GM12878 (cell line): Measurements from ENCODE around the gene C20orf173. TPM values are rescaled to one million over a fixed set of nuclear protein-coding genes. Genes with fewer than 3 reads are reported as not detected.

Source experiments
- ATAC-seq: fragments of 200-7000 bp; cut with Tn5 transposase; 3 replicates; pipeline ENCODE4 v1.9.1; 2020; ENCODE audit warnings: mild to moderate bottlenecking, moderate library complexity
- BruUV-seq: library from RNA; stranded (reverse); fragments of 400-500 nt; replicated peaks from 2 replicates; lab custom pipeline; 2021; lab: Mats Ljungman, UMichigan
- CTCF ChIA-PET: fragments of 300-600 bp; sonication (Branson Sonifier 250); formaldehyde crosslinking; extraction: SDS; loops from one replicate; lab custom pipeline; 2021; ENCODE audit warnings: inconsistent platforms; lab: Yijun Ruan, JAX
- POLR2A ChIA-PET: fragments of 350-600 bp; formaldehyde crosslinking; extraction: SDS; loops from one replicate; lab custom pipeline; 2021; ENCODE audit warnings: inconsistent platforms; lab: Charles Lee
- RAD21 ChIA-PET: fragments of 300-600 bp; sonication (Branson Sonifier 250); formaldehyde crosslinking; loops from one replicate; lab custom pipeline; 2023; ENCODE audit warnings: antibody characterized with exemption; ENCODE audit not compliant: unreplicated experiment; lab: Charles Lee
- SMC1A ChIA-PET: fragments of 300-600 bp; sonication (Branson Sonifier 250); formaldehyde crosslinking; loops from one replicate; lab custom pipeline; 2023; ENCODE audit not compliant: unreplicated experiment, uncharacterized antibody; lab: Charles Lee
- DNase-seq: peaks from one replicate; pipeline ENCODE4 v3.0.0-alpha.2; 2011; ENCODE audit warnings: low read depth, low spot score
- FAIRE-seq: peaks from 3 replicates; lab custom pipeline; 2011; peaks lifted over from hg19 to GRCh38; lab: Jason Lieb, UNC
- H2AFZ ChIP-seq: 2 replicates; pipeline ENCODE4 v1.6.0; 2011; ENCODE audit warnings: low read depth, low read length, control low read depth; ENCODE audit not compliant: control insufficient read depth
- H3K27ac ChIP-seq: 2 replicates; pipeline ENCODE4 v1.5.1; 2011; ENCODE audit warnings: control low read depth; ENCODE audit not compliant: control insufficient read depth, insufficient read depth
- H3K27me3 ChIP-seq, 2 experiments: replicated peaks in 1 of 2; 2 replicates each; pipeline versions ENCODE4 v1.6.0 to v1.6.1; 2011; ENCODE audit warnings: low read length in 1 of 2; ENCODE audit not compliant: control insufficient read depth in 2 of 2, insufficient read depth in 2 of 2
- H3K36me3 ChIP-seq, 2 experiments: 2 replicates each; pipeline ENCODE4 v1.5.1; 2011; ENCODE audit warnings: low read length in 1 of 2; ENCODE audit not compliant: control insufficient read depth in 2 of 2, insufficient read depth in 2 of 2
- H3K4me1 ChIP-seq: 2 replicates; pipeline ENCODE4 v1.6.1; 2011; ENCODE audit warnings: mild to moderate bottlenecking, low read length, moderate library complexity, mixed read lengths; ENCODE audit not compliant: control insufficient read depth, insufficient read depth
- H3K4me2 ChIP-seq: 2 replicates; pipeline ENCODE4 v1.6.0; 2011; ENCODE audit warnings: control low read depth; ENCODE audit not compliant: control insufficient read depth, insufficient read depth
- H3K4me3 ChIP-seq: fragments of 200-600 bp; sonication (generic); 2 replicates; pipeline ENCODE4 v1.5.1; 2016
- H3K79me2 ChIP-seq: 2 replicates; pipeline ENCODE4 v1.6.0; 2011; ENCODE audit warnings: low read length; ENCODE audit not compliant: control insufficient read depth, insufficient read depth
- H3K9ac ChIP-seq: 2 replicates; pipeline ENCODE4 v1.8.0; 2011; ENCODE audit warnings: low read length, control low read depth, mixed read lengths; ENCODE audit not compliant: control insufficient read depth, insufficient read depth
- H3K9me3 ChIP-seq: replicated peaks from 3 replicates; pipeline ENCODE4 v1.5.1; 2011; ENCODE audit warnings: mild to moderate bottlenecking, low read length; ENCODE audit not compliant: control insufficient read depth, insufficient read depth
- H4K20me1 ChIP-seq: 2 replicates; pipeline ENCODE4 v1.6.0; 2011; ENCODE audit not compliant: control insufficient read depth, insufficient read depth
- CHD4 ChIP-seq: fragments of 200-600 bp; sonication (generic); IDR thresholded peaks from 2 replicates; pipeline ENCODE4 v1.6.1; 2016; ENCODE audit warnings: mild to moderate bottlenecking
- CREB1 ChIP-seq: IDR thresholded peaks from 2 replicates; pipeline ENCODE4 v1.6.1; 2012; ENCODE audit warnings: low read depth, mild to moderate bottlenecking, inconsistent platforms
- NRF1 ChIP-seq: conservative IDR thresholded peaks from 2 replicates; pipeline ENCODE4 v1.6.1; 2011; ENCODE audit warnings: mild to moderate bottlenecking, low read depth, low read length, improper control_type of control experiment
- SMAD1 ChIP-seq: fragments of 450-650 bp; IDR thresholded peaks from 2 replicates; pipeline ENCODE4 v1.6.1; 2018; ENCODE audit warnings: mild to moderate bottlenecking, low read depth; ENCODE audit not compliant: partially characterized antibody
- SMC3 ChIP-seq: IDR thresholded peaks from 2 replicates; pipeline ENCODE4 v1.6.1; 2011; ENCODE audit warnings: low read length, improper control_type of control experiment, borderline replicate concordance
- SRF ChIP-seq, 2 experiments: IDR thresholded peaks; 2 replicates each; pipeline ENCODE4 v1.6.1; 2011; ENCODE audit warnings: low read depth in 2 of 2, low read length in 2 of 2, mild to moderate bottlenecking in 1 of 2, moderate library complexity in 1 of 2
- STAT3 ChIP-seq: IDR thresholded peaks from 2 replicates; pipeline ENCODE4 v1.6.1; 2011; ENCODE audit warnings: low read depth, low read length, improper control_type of control experiment
- SUPT20H ChIP-seq: IDR thresholded peaks from 2 replicates; pipeline ENCODE4 v1.6.1; 2011; ENCODE audit warnings: low read depth, mild to moderate bottlenecking, low read length, moderate library complexity, borderline replicate concordance; ENCODE audit not compliant: control insufficient read depth
- YBX1 ChIP-seq: fragments of 450-650 bp; IDR thresholded peaks from 2 replicates; pipeline ENCODE4 v1.6.1; 2016; ENCODE audit warnings: antibody characterized with exemption
- YY1 ChIP-seq: IDR thresholded peaks from 2 replicates; pipeline ENCODE4 v1.6.1; 2011; ENCODE audit warnings: low read depth, mild to moderate bottlenecking, low read length
- ZBED1 ChIP-seq: IDR thresholded peaks from 2 replicates; pipeline ENCODE4 v1.6.1; 2016; ENCODE audit warnings: borderline replicate concordance
- WGBS: methylation state at CpG from one replicate; pipeline ENCODE4 v1.1.6; 2016; ENCODE audit warnings: low lambda C conversion rate; ENCODE audit not compliant: insufficient replicate concordance, insufficient coverage; ENCODE audit errors: missing lambda C conversion rate; 5-methylcytosine and 5-hydroxymethylcytosine counted together
- in situ Hi-C: fragments of 300-500 bp; cut with MboI; formaldehyde crosslinking; loops from 9 replicates; pipeline ENCODE4 v1.14.3; 2018; ENCODE audit warnings: mixed read lengths
- intact Hi-C: fragments of 100-400 bp; cut with micrococcal nuclease; formaldehyde crosslinking; loops from one replicate; pipeline ENCODE4 v1.14.2; 2022; ENCODE audit not compliant: unreplicated experiment
- polyA plus RNA-seq, 11 experiments: library from polyadenylated mRNA; depleted of rRNA in 4 of 11; unstranded in 6 of 11; stranded (reverse) in 5 of 11; fragments of >200 nt; fragmentation: Nextera tagmentation in 4 of 11; fragmentation: Illumina TruSeq in 1 of 11; extraction: Ambion mirVana in 4 of 11; extraction: Trizol in 1 of 11; gene quantifications; 1 replicate in 1 of 11; 2 replicates in 10 of 11; pipeline versions ENCODE4 v1.2.1 to v1.2.3, GENCODE V29; 2011 to 2016; ENCODE audit warnings: inconsistent platforms in 2 of 11, missing spikeins in 2 of 11, low read depth in 1 of 11
- total RNA-seq, 4 experiments: library from RNA; depleted of rRNA in 3 of 4; stranded (reverse); fragments of >200 nt in 3 of 4; fragmentation: Illumina TruSeq in 1 of 4; extraction: Trizol in 1 of 4; gene quantifications; 2 replicates each; pipeline versions ENCODE4 v1.2.1 to v1.2.3, GENCODE V29; 2013 to 2021
- TF ChIP-seq, protein P1 (sequence below): fragments of 450-650 bp; IDR thresholded peaks from 2 replicates; pipeline ENCODE4 v1.6.1; 2017; ENCODE audit warnings: mild to moderate bottlenecking
- TF ChIP-seq, protein P2 (sequence below): fragments of 150-350 bp; IDR thresholded peaks from 2 replicates; pipeline ENCODE4 v1.6.1; 2016; ENCODE audit warnings: low read depth, low read length
- TF ChIP-seq, protein P3 (sequence below): fragments of 450-650 bp; IDR thresholded peaks from 2 replicates; pipeline ENCODE4 v1.6.1; 2016; ENCODE audit warnings: mild to moderate bottlenecking
- TF ChIP-seq, protein P4 (sequence below): IDR thresholded peaks from 2 replicates; pipeline ENCODE4 v1.6.1; 2012; ENCODE audit warnings: low read depth, low read length, improper control_type of control experiment
- TF ChIP-seq, protein P5 (sequence below): fragments of 450-650 bp; IDR thresholded peaks from 2 replicates; pipeline ENCODE4 v1.6.1; 2017; ENCODE audit warnings: low read depth, mild to moderate bottlenecking, moderate library complexity

The C20orf173 gene
- total and polyA plus RNA-seq, 10 of the 15 experiments (the other 5 are each of a cell fraction or from before 2014, with no cell fraction given): not detected

DNA sequence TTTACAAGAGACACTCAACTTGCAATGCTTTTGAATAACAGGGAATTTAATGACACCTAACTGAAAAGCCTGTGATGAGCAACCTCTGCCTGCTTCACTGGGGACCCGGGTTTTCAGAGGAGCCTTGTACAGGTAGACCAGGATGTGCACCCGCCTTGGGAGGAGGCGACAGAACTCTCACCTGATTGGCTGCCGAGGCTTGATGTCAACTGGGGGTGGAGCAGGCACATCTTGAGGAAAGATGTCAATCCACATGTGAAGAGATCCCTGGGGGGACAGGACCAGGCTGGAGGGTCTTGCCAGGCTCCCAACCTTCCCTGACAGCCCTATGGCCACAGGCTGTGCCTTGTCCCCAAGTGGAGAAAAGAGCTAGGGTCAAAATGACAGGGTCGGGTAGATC is 32.2 kb upstream of the C20orf173 start:
- BruUV-seq: no TSS peak
- H3K27me3 ChIP-seq: no peaks in the 10 kb centered on the region
- intact Hi-C loops (no loop called here), in situ Hi-C loops (no loop called here)
- H3K9ac ChIP-seq: no peak overlapping the region
- ATAC-seq (no peak; the same call in 2 of the 3 replicates), FAIRE-seq (no peak), DNase-seq (no peak)
- 59% methylated on average over 5 of the region's 5 CpGs for WGBS
- ChIA-PET SMC1A (no interaction called here), CTCF (interaction anchor here (1.1 kb wide), 1 partner anchor 62 kb away, joined by 3 read pairs; no protein-coding TSS in a partner anchor), POLR2A (interaction anchor here (0.6 kb wide), 1 partner anchor 1440 kb away, joined by 3 read pairs; no protein-coding TSS in a partner anchor), RAD21 (no interaction called here)
- no peaks in the 10 kb centered on the region for H3K4me1 ChIP-seq
- H3K79me2 ChIP-seq: no peaks in the 10 kb centered on the region
- H2AFZ ChIP-seq: no peak overlapping the region
- H3K27ac ChIP-seq: no peak overlapping the region
- no peaks in the 10 kb centered on the region for H4K20me1 ChIP-seq
- peaks cover 0 to 7% of the 10 kb centered on the region in 2 experiments; a peak in 2 of 4 replicates for H3K36me3 ChIP-seq
- H3K9me3 ChIP-seq: no peaks in the 10 kb centered on the region
- H3K4me3 ChIP-seq: no peak overlapping the region
- no peak overlapping the region for H3K4me2 ChIP-seq
- TF ChIP-seq SRF (IDR thresholded peaks at IDR 0.05; ENCODE audit: low read depth in 2 of 2, low read length in 2 of 2) (no peak), CREB1 (no peak), SMC3 (no peak), CHD4 (no peak), SUPT20H (no peak), NRF1 (no peak), ZBED1 (no peak), SMAD1 (no peak), YY1 (no peak), STAT3 (no peak), YBX1 (no peak)
- TF ChIP-seq, protein P1, sequence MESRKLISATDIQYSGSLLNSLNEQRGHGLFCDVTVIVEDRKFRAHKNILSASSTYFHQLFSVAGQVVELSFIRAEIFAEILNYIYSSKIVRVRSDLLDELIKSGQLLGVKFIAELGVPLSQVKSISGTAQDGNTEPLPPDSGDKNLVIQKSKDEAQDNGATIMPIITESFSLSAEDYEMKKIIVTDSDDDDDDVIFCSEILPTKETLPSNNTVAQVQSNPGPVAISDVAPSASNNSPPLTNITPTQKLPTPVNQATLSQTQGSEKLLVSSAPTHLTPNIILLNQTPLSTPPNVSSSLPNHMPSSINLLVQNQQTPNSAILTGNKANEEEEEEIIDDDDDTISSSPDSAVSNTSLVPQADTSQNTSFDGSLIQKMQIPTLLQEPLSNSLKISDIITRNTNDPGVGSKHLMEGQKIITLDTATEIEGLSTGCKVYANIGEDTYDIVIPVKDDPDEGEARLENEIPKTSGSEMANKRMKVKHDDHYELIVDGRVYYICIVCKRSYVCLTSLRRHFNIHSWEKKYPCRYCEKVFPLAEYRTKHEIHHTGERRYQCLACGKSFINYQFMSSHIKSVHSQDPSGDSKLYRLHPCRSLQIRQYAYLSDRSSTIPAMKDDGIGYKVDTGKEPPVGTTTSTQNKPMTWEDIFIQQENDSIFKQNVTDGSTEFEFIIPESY: no peak
- TF ChIP-seq, protein P2, sequence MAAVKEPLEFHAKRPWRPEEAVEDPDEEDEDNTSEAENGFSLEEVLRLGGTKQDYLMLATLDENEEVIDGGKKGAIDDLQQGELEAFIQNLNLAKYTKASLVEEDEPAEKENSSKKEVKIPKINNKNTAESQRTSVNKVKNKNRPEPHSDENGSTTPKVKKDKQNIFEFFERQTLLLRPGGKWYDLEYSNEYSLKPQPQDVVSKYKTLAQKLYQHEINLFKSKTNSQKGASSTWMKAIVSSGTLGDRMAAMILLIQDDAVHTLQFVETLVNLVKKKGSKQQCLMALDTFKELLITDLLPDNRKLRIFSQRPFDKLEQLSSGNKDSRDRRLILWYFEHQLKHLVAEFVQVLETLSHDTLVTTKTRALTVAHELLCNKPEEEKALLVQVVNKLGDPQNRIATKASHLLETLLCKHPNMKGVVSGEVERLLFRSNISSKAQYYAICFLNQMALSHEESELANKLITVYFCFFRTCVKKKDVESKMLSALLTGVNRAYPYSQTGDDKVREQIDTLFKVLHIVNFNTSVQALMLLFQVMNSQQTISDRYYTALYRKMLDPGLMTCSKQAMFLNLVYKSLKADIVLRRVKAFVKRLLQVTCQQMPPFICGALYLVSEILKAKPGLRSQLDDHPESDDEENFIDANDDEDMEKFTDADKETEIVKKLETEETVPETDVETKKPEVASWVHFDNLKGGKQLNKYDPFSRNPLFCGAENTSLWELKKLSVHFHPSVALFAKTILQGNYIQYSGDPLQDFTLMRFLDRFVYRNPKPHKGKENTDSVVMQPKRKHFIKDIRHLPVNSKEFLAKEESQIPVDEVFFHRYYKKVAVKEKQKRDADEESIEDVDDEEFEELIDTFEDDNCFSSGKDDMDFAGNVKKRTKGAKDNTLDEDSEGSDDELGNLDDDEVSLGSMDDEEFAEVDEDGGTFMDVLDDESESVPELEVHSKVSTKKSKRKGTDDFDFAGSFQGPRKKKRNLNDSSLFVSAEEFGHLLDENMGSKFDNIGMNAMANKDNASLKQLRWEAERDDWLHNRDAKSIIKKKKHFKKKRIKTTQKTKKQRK: no peak
- TF ChIP-seq, protein P3, sequence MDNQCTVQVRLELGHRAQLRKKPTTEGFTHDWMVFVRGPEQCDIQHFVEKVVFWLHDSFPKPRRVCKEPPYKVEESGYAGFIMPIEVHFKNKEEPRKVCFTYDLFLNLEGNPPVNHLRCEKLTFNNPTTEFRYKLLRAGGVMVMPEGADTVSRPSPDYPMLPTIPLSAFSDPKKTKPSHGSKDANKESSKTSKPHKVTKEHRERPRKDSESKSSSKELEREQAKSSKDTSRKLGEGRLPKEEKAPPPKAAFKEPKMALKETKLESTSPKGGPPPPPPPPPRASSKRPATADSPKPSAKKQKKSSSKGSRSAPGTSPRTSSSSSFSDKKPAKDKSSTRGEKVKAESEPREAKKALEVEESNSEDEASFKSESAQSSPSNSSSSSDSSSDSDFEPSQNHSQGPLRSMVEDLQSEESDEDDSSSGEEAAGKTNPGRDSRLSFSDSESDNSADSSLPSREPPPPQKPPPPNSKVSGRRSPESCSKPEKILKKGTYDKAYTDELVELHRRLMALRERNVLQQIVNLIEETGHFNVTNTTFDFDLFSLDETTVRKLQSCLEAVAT: no peak
- TF ChIP-seq, protein P4, sequence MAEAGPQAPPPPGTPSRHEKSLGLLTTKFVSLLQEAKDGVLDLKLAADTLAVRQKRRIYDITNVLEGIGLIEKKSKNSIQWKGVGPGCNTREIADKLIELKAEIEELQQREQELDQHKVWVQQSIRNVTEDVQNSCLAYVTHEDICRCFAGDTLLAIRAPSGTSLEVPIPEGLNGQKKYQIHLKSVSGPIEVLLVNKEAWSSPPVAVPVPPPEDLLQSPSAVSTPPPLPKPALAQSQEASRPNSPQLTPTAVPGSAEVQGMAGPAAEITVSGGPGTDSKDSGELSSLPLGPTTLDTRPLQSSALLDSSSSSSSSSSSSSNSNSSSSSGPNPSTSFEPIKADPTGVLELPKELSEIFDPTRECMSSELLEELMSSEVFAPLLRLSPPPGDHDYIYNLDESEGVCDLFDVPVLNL: no peak
- TF ChIP-seq, protein P5, sequence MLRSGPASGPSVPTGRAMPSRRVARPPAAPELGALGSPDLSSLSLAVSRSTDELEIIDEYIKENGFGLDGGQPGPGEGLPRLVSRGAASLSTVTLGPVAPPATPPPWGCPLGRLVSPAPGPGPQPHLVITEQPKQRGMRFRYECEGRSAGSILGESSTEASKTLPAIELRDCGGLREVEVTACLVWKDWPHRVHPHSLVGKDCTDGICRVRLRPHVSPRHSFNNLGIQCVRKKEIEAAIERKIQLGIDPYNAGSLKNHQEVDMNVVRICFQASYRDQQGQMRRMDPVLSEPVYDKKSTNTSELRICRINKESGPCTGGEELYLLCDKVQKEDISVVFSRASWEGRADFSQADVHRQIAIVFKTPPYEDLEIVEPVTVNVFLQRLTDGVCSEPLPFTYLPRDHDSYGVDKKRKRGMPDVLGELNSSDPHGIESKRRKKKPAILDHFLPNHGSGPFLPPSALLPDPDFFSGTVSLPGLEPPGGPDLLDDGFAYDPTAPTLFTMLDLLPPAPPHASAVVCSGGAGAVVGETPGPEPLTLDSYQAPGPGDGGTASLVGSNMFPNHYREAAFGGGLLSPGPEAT: no peak
